Measurements from ENCODE around the gene RANGAP1. TPM values are rescaled to one million over a fixed set of nuclear protein-coding genes. Genes with fewer than 3 reads are reported as not detected.

RANGAP1 gene
- polyA plus RNA-seq, 1 donor (not counting 4 experiments of a cell fraction or from before 2014, with no cell fraction given), result 85.9 TPM

DNA sequence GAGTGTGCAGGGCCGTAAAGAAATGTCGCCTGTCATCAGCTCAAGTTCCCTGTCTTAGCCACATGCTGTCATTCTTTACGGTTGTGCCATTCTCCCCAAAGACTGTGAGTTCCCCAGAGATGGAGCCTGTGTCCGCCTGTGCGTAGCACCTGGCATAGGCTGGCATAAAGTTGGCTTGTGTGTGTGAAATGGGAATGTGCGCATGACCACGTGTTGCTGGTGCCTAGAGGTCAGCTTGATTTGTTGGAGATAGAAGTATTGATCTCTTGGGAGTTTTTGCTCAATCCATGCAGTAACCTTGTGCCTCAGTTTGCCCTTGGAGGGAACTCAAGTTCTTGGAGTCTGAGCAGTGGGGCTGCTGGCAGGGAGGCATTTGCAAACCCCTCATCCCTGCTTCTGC, 54.6 kb downstream of the RANGAP1 start:
- H3K9me3 ChIP-seq (ENCODE audit: control insufficient read depth, low read depth, low read length), result no peaks in the 10 kb centered on the region
- H3K79me2 ChIP-seq (ENCODE audit: control insufficient read depth, insufficient read depth, low read length), result no peaks in the 10 kb centered on the region
- TF ChIP-seq, protein P1, sequence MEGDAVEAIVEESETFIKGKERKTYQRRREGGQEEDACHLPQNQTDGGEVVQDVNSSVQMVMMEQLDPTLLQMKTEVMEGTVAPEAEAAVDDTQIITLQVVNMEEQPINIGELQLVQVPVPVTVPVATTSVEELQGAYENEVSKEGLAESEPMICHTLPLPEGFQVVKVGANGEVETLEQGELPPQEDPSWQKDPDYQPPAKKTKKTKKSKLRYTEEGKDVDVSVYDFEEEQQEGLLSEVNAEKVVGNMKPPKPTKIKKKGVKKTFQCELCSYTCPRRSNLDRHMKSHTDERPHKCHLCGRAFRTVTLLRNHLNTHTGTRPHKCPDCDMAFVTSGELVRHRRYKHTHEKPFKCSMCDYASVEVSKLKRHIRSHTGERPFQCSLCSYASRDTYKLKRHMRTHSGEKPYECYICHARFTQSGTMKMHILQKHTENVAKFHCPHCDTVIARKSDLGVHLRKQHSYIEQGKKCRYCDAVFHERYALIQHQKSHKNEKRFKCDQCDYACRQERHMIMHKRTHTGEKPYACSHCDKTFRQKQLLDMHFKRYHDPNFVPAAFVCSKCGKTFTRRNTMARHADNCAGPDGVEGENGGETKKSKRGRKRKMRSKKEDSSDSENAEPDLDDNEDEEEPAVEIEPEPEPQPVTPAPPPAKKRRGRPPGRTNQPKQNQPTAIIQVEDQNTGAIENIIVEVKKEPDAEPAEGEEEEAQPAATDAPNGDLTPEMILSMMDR (optimal IDR thresholded peaks at IDR 0.05 in 1 of 3, IDR thresholded peaks at IDR 0.05 in 1 of 3, conservative IDR thresholded peaks at IDR 0.05 in 1 of 3; ENCODE audit: extremely low read depth in 1 of 3, insufficient read depth in 2 of 3, low read length in 3 of 3), result no peak
- TF ChIP-seq EZH2 (IDR thresholded peaks at IDR 0.05; ENCODE audit: low read length), result no peak
- peaks cover 22 to 27% of the 10 kb centered on the region in 2 experiments for H3K36me3 ChIP-seq (ENCODE audit: control insufficient read depth in 2 of 2, extremely low read depth in 1 of 2, insufficient read depth in 2 of 2, low read length in 2 of 2)
- no peak overlapping the region for H3K9ac ChIP-seq (ENCODE audit: control insufficient read depth, extremely low read depth, insufficient read depth, low read length)
- DNase-seq (ENCODE audit: low read depth, low spot score), result no peak
- H3K27ac ChIP-seq (ENCODE audit: control insufficient read depth, insufficient read depth, low read length), result no peak overlapping the region
- H3K4me3 ChIP-seq (ENCODE audit: control insufficient read depth in 2 of 3, extremely low read depth in 1 of 3, insufficient read depth in 2 of 3, low read depth in 1 of 3, low read length in 3 of 3), result no peak overlapping the region
- dilution Hi-C loops (cut with MboI; ENCODE audit: extremely low pct_ligation_motif_present, low sequenced_read_pairs), result no loop called here
- peaks cover 2% of the 10 kb centered on the region for H3K4me1 ChIP-seq (ENCODE audit: control insufficient read depth, extremely low read depth, insufficient read depth, low read length)
- H3K4me2 ChIP-seq (ENCODE audit: control insufficient read depth, extremely low read depth, insufficient read depth, low read depth, low read length), result no peak overlapping the region
- FAIRE-seq, result no peak
- no peaks in the 10 kb centered on the region for H4K20me1 ChIP-seq (ENCODE audit: control insufficient read depth, extremely low read depth, insufficient read depth, low read length)
- no peaks in the 10 kb centered on the region for H3K27me3 ChIP-seq (ENCODE audit: control insufficient read depth, extremely low read depth, insufficient read depth, low read length)
- H3K9me1 ChIP-seq (ENCODE audit: control insufficient read depth, extremely low read depth, insufficient read depth, low read length), result no peaks in the 10 kb centered on the region
- H2AFZ ChIP-seq (ENCODE audit: control insufficient read depth, low read length), result no peak overlapping the region

DNA sequence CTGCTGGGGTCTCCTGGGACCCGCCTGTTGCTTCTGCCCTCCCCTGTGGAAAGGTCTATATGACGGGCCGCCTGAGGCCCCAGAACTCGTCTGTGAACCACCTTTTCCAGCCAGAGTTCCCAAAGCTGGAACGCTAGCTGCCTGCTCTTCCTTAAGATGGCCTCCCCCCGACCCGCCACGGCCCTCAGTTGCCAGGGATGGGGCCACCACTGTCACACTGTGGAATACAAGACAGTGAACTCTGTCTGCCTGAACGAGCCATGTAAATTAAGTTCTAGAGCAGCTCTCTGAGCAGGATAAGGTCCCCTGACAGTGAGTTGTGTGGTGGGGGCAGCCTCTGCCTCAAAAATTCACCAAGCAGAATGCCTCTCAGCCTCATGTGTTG, 55.6 kb downstream of the RANGAP1 start:
- TF ChIP-seq EZH2 (IDR thresholded peaks at IDR 0.05; ENCODE audit: low read length), result no peak
- TF ChIP-seq, protein P1 (optimal IDR thresholded peaks at IDR 0.05 in 1 of 3, IDR thresholded peaks at IDR 0.05 in 1 of 3, conservative IDR thresholded peaks at IDR 0.05 in 1 of 3; ENCODE audit: extremely low read depth in 1 of 3, insufficient read depth in 2 of 3, low read length in 3 of 3), result no peak
- Histone ChIP-seq H3K9ac (ENCODE audit: control insufficient read depth, extremely low read depth, insufficient read depth, low read length) (no peak overlapping the region), H2AFZ (ENCODE audit: control insufficient read depth, low read length) (no peak overlapping the region), H3K4me2 (ENCODE audit: control insufficient read depth, extremely low read depth, insufficient read depth, low read depth, low read length) (no peak overlapping the region), H3K79me2 (ENCODE audit: control insufficient read depth, insufficient read depth, low read length) (no peaks in the 10 kb centered on the region), H3K9me1 (ENCODE audit: control insufficient read depth, extremely low read depth, insufficient read depth, low read length) (no peaks in the 10 kb centered on the region), H3K4me3 (ENCODE audit: control insufficient read depth in 2 of 3, extremely low read depth in 1 of 3, insufficient read depth in 2 of 3, low read depth in 1 of 3, low read length in 3 of 3) (no peak overlapping the region), H4K20me1 (ENCODE audit: control insufficient read depth, extremely low read depth, insufficient read depth, low read length) (no peaks in the 10 kb centered on the region), H3K4me1 (ENCODE audit: control insufficient read depth, extremely low read depth, insufficient read depth, low read length) (peaks cover 2% of the 10 kb centered on the region), H3K9me3 (ENCODE audit: control insufficient read depth, low read depth, low read length) (no peaks in the 10 kb centered on the region), H3K27me3 (ENCODE audit: control insufficient read depth, extremely low read depth, insufficient read depth, low read length) (no peaks in the 10 kb centered on the region), H3K27ac (ENCODE audit: control insufficient read depth, insufficient read depth, low read length) (no peak overlapping the region), H3K36me3 (ENCODE audit: control insufficient read depth in 2 of 2, extremely low read depth in 1 of 2, insufficient read depth in 2 of 2, low read length in 2 of 2) (peaks cover 22 to 30% of the 10 kb centered on the region in 2 experiments)
- FAIRE-seq (no peak), DNase-seq (ENCODE audit: low read depth, low spot score) (no peak)
- dilution Hi-C loops (cut with MboI; ENCODE audit: extremely low pct_ligation_motif_present, low sequenced_read_pairs), result no loop called here
